Head of caudate nucleus (tissue), 42 donors: ENCODE data around the gene KRT71.

ENCODE experiments used
- DNase-seq, 42 donors: peaks; one replicate each; pipeline versions ENCODE4 v3.0.0 to v3.0.0-alpha.2; 2020 to 2021; ENCODE audit warnings: mixed read lengths in 7 of 42
- intact Hi-C: fragments of 100-400 bp; cut with DNase I; formaldehyde crosslinking; loops from one replicate; pipeline ENCODE4 v1.15.0; 2022

Gene KRT71

GRCh38 chr12:52527121-52527800 lies 25.7 kb downstream of the KRT71 start:
- intact Hi-C loops: no loop called here
- peak in 14 of 42 donors; percentile 0 to 36 (median 8) for DNase-seq

GRCh38 chr12:52526511-52526951 lies 26.4 kb downstream of the KRT71 start:
- peak in 12 of 42 donors; percentile 1 to 40 (median 8) for DNase-seq
- intact Hi-C loops: no loop called here

GRCh38 chr12:52525661-52526499 lies 27.1 kb downstream of the KRT71 start:
- intact Hi-C loops: no loop called here
- DNase-seq: peak in 16 of 42 donors; percentile 2 to 34 (median 10)

DNA sequence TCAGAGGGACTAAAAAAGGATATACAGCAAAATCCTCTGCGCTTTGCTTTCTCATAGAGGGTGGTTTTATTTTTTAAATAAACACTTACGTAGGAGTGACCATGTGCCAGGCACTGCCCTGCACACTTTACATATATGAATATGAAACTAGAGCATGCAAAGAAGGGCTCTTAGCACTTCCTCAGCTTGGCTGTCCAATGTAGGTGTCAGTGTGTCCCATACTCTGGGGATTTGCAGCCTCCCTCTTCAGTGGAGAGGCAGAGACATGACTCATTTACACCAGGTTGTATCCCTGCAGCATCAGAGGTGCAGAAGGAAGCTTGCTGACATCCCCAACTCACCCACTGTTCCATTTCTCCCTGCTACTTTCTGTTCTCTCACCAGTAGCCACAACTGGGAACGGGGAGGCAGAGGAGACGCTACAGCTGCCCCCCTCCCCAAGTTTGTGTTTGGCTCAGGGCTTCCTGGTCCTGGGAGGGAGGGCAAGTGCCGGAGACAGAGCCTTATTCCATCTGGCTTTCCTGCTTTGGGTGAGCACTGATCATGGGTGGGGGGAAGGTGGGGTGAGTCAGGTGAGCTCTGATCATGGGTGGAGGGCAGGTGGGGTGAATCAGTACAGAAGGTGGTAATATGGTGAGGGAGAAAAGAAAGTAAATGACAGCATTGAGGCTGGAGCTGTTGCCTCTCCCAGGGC lies 27.9 kb downstream of the KRT71 start:
- intact Hi-C loops: no loop called here
- peak in 17 of 42 donors; percentile 3 to 60 (median 20) for DNase-seq

GRCh38 chr12:52524241-52524897 lies 28.6 kb downstream of the KRT71 start:
- peak in 11 of 42 donors; percentile 3 to 38 (median 10) for DNase-seq

DNA sequence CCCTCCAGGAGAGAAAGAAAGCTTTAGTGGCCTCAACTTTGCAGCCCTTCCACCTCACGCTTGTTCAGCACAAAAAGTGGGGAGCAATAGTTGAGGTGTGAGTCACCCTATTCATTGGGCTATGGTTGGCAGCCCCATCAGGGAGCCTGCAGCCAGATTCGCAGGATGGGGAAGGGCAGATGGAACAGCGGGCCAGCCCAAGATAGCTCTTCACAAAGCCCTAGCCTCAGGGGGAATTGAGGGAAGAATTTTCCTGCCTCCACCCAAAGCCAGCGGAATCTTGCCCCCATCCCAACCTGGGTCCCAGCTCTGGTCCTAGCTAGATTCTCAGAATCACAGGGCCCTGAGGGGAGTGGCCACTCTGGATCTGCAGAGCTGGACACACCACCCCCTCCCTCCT lies 29.1 kb downstream of the KRT71 start:
- DNase-seq: peak in 11 of 42 donors; percentile 6 to 43 (median 14)
- intact Hi-C loops: no loop called here

More at GRCh38 chr12:52524241-52524897, 28.6 kb downstream of the KRT71 start:
- intact Hi-C loops: no loop called here

DNA sequence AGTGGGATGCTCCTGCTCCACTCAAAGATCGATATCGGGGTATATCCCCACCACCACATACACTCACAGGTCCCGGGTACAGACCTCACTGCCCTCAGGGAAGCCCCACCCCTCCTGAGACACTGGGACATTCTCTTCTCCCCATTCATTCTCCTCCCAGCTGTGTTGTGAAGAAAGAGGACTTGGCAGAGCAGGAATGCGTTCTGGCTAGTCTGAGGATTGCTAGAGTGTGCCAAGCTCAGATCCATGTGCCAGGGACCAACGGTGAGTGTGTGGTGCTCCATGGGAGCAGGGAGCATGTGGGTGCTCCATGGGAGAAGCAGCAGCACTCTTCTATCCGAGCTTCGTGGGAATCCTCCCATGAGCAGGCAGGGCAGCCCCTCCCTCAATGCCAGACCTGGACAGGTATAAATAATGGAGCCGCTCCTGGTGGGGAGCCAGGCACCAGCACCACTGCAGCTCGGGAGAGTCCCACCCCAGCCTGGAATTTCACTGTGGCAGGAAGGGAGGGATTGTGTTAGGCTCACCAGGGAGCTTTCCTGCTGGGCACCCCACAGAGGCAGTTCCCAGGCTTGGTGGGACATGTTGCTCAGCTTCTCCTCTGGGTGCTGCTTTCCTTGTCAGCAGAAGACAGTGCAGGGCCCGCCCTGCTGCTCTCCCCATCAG lies 30.5 kb downstream of the KRT71 start:
- intact Hi-C loops: no loop called here
- DNase-seq: peak in 9 of 42 donors; percentile 8 to 43 (median 27)

DNA sequence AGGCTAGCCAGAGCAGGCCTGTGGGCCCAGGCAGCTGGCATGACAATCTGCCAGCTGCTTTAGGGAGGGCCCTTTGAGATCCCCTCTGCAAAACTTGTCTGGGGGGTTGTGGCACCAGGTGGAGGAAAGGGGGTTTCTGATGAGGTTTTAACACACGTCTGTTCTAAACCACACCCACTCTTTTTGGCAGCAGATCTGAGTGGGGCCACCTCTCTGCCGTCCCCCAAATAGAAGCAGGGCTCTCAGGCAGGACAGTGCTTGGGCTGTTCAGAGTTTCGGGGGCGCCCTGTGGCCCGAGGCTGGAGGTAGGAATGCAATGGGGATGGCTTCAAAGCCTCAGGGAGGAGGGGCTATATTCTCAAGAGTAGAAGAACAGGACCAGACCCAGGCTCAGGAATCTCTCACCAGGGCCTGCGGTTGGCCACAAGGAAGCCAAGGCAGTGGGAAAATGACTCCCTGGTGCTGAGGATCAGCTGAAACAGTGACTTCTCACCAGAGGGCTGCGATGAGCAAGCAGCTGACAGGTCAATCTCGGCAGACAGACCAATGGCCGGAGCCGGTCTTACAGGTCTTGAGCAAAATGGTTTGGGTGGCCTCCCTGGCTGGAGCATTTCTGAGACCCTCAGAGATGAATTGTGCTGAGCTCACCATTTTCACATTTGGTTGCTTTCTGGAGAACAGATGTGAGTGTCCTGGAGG lies 31.2 kb downstream of the KRT71 start:
- intact Hi-C loops: no loop called here

DNA sequence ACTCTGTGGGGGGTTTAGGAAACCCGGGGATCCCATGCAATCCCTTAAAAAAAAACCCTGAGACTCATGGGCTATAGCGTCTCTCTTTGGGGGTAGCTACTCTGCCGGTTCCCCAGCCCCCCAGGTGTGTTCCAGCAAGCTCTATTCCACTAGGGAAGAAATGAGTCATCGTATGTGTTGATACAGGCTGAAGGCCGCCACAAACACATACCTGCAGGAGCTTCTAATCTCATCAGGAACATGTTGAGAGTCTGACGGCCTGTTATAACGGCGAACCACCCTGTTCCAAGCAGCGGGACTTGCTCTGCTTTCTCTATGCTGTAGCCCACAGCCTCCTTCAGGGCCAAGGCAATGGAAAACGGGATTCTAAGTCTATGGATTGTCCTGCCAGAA lies 31.8 kb downstream of the KRT71 start:
- DNase-seq: peak in 5 of 42 donors; percentile 7 to 38 (median 26)
- intact Hi-C loops: no loop called here

More for the DNA sequence above, 31.2 kb downstream of the KRT71 start:
- peak in 6 of 42 donors; percentile 15 to 44 (median 34) for DNase-seq

DNA sequence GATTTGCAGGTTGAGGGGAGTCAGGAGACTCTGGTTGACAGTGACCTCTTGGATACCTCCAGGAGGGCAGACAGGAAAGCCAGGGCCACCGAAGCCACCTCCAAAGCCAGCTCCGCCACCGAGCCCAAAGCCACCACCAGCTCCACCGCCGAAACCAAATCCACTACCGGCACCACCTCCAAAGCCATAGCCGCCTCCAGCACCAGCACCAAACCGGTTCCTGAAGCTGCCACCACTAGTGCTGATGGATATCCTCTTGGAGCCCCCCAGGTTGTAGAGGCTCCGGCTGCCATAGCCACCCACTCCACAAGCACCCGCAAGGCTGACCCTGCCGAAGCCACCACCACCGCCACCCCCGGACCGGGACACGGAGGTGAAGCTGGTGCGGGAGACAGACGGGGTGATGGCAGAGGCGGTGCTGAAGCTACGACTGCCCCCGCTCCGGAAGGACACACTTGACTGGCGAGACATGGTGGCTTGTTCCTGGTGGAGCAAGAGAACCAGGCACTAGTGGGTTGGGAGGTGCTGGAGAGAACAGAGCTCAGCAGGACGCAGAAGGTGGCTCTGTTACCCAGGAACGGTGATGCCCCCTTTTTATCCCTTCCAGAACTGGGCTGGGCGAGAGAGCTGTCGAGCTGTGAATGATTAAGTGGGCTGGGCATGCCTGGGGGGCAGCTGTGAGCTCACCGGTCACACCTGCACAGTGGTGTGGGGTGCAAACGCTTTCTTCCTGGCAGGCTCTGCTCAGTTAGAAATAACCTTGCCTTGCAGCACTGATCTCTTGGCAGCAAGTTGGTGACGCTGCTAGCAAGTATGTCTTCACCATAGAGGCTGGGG lies 32.9 kb downstream of the KRT71 start, which contains the start of gene KRT5:
KRT5 (minus strand) TSS at position 569 of the 837 bp plus-strand sequence; CDS start at position 471, 98 bp downstream.
- intact Hi-C loops: no loop called here

GRCh38 chr12:52519387-52519703 lies 33.6 kb downstream of the KRT71 start:
- intact Hi-C loops: no loop called here
- DNase-seq: peak in 2 of 42 donors; percentile 0 to 27

More for the DNA sequence above, 32.9 kb downstream of the KRT71 start, which contains the start of gene KRT5:
- DNase-seq: peak in 7 of 42 donors; percentile 0 to 41 (median 13)

DNA sequence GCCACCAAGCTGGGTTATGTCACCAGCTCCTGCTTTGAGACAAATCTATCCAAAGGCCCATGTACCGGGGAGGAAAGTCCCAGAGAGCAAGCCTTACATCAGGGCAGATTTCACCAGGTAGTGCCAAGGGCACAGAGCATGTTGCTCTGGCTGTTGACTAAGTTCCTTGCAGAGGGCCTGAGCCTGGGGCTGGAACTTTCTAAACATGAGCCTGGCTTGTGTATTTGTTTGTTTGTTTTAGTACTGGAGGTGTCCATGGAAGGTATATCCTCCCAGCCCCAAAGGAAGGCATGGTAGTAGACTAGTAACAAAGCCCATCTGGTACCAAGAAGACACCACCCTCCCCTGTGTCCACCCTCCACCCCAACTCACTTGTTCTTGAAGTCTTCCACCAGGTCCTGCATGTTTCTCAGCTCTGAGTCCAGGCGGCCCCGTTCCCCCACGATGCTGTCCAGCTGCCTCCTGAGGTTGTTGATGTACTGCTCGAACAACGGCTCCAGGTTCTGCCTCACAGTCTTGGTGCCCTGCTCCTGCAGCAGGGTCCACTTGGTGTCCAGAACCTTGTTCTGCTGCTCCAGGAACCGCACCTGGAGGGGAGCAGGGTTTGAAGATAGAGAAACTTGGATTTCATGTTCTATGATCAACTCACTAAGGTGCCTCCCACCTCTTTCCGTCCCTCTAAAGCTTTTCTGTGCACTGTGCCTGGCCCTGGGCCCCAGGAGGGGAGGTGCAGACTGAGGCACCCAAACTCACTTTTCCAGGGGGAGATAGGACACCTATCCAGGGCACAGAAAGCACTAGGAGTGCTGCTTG lies 34.2 kb downstream of the KRT71 start:
- intact Hi-C loops: no loop called here

GRCh38 chr12:52517888-52518287 lies 35.1 kb downstream of the KRT71 start:
- DNase-seq: peak in 37 of 42 donors; percentile 36 to 95 (median 68)
- intact Hi-C loops: no loop called here

More for the DNA sequence above, 34.2 kb downstream of the KRT71 start:
- peak in 6 of 42 donors; percentile 1 to 40 (median 23) for DNase-seq

DNA sequence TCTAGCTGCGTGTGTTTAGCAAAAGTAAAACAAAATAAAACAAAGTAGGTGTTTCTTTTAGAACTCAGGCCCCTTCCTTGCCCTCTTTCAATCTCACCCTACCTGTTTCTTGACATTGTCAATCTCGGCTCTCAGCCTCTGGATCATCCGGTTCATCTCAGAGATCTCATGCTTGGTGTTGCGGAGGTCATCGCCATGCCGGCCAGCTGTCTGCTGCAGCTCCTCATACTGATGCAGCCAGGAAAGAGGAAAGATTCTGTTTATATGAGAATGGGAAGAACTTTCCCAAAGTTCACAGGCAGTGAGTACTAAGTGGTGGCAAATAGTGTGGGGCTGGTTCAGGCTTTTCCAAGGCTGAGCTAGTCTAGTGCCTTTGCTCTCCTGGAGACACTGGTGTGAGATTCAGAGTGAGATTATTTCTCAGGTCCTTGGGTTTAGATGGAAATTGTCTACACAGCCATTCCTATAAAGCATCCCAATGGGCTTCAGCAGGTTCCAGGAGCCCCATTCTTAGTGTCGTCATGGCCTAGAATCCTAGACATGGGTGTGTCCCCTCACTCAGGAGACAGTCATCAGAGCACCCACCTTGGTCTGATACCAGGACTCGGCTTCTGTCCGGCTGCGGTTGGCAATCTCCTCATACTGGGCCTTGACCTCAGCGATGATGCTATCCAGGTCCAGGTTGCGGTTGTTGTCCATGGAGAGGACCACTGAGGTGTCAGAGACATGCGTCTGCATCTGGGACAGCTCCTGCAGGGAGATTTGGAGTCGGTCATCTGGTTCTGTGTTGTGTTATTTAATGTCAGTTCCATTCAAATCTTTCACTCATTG lies 35.7 kb downstream of the KRT71 start:
- DNase-seq: peak in 5 of 42 donors; percentile 0 to 35 (median 27)
- intact Hi-C loops: no loop called here
